HL-60 (cell line): Measurements from ENCODE around the gene LAMTOR1.

Experiments
- CTCF ChIP-seq: IDR thresholded peaks from one replicate; pipeline ENCODE4 v1.5.1; 2011; ENCODE audit warnings: low read length, control low read depth, inconsistent platforms; ENCODE audit not compliant: insufficient read depth
- GABPA ChIP-seq: IDR thresholded peaks from 2 replicates; pipeline ENCODE4 v1.6.1; 2012; ENCODE audit warnings: low read depth
- POLR2AphosphoS5 ChIP-seq: IDR thresholded peaks from 2 replicates; pipeline ENCODE4 v1.6.1; 2012; ENCODE audit warnings: low read depth
- REST ChIP-seq: IDR thresholded peaks from 2 replicates; pipeline ENCODE4 v1.6.1; 2012; ENCODE audit warnings: low read depth; ENCODE audit not compliant: insufficient replicate concordance
- SPI1 ChIP-seq: IDR thresholded peaks from 2 replicates; pipeline ENCODE4 v1.6.1; 2012; ENCODE audit warnings: low read depth, mild to moderate bottlenecking, borderline replicate concordance

DNA sequence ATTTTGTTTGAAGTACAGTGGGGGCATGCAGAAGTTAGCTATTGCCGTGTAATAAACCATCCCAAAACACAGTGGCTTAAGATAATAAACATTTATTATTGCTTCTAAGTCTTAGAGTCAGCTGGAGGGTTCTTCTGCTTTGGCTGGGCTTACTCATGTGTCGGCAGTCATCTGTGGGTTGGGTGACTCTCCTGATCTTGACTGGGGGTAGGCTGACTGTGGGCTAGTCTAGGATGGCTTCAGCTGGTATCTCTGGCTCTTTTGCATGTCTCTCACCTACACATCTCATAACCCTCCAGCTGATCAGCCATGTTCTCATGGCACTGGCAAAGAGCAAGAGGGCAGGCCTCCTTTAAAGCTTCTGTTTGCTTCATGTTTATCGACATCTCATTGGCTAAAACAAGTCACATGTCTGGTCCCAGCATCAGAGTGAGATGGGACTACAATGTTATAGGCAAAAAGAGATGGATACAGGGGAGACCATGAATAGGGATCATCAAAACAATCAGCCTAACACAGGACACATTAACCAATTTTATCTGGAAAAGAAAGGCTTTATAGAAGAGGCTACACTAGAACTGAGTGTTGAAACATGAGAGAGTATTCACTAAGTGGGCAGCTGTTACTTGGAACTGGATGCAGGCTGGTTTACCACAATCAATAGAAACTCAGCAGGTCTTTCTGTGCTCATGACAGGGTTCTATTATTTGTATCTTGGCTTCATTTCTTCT is 17.3 kb downstream of the LAMTOR1 start:
- TF ChIP-seq CTCF: no peak
- TF ChIP-seq POLR2AphosphoS5: no peak
- no peak for TF ChIP-seq GABPA
- TF ChIP-seq REST: no peak
- TF ChIP-seq SPI1: no peak
